Measurements from ENCODE around the gene IPO11. TPM values are rescaled to one million over a fixed set of nuclear protein-coding genes. Genes with fewer than 3 reads are reported as not detected.
"Not testable (repeated sequence)": the region's sequence is repeated elsewhere in the genome, so short reads cannot be mapped to it uniquely, and the experiment has no call there.

The IPO11 gene
- total RNA-seq, 1 experiment from 2014 or later: 23.0 TPM

- DNase-seq (ENCODE audit: low read depth, low spot score): no peak
These were observed 130.2 kb downstream of the IPO11 start for GRCh38 chr5:62542720-62543119.

GRCh38 chr5:62547945-62548630, 135.5 kb downstream of the IPO11 start:
- in situ Hi-C loops (cut with HindIII; ENCODE audit: low pct_unique_long_range_greater_than_20kb, low sequenced_read_pairs): no loop called here
- no peak for DNase-seq (ENCODE audit: low read depth, low spot score)

More at GRCh38 chr5:62542720-62543119, 130.2 kb downstream of the IPO11 start:
- in situ Hi-C loops (cut with HindIII; ENCODE audit: low pct_unique_long_range_greater_than_20kb, low sequenced_read_pairs): no loop called here

DNA sequence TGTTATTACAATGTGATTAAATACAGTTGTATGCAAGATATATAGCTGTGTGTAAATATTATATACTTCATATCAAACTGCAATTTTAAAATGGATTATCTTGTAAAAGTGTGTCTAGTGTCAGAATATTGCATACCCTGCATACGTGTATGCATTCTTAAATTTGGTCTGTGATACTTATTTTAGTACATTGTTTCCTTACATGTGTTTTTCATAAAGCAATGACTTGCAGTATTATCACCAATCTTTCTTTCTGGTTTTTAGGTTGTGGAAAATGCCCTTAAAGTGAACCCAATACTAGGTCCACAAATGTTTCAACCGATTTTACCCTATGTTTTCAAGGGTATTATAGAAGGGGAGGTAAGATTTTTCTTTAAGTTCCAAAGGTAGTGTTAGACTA, 137.5 kb downstream of the IPO11 start:
- in situ Hi-C loops (cut with HindIII; ENCODE audit: low pct_unique_long_range_greater_than_20kb, low sequenced_read_pairs): no loop called here
- no peak for DNase-seq (ENCODE audit: low read depth, low spot score)

- DNase-seq (ENCODE audit: low read depth, low spot score): no peak
- in situ Hi-C loops (cut with HindIII; ENCODE audit: low pct_unique_long_range_greater_than_20kb, low sequenced_read_pairs): no loop called here
These were observed 143.4 kb downstream of the IPO11 start for GRCh38 chr5:62555930-62556329.

GRCh38 chr5:62558941-62559340, 146.4 kb downstream of the IPO11 start:
- in situ Hi-C loops (cut with HindIII; ENCODE audit: low pct_unique_long_range_greater_than_20kb, low sequenced_read_pairs): no loop called here

DNA sequence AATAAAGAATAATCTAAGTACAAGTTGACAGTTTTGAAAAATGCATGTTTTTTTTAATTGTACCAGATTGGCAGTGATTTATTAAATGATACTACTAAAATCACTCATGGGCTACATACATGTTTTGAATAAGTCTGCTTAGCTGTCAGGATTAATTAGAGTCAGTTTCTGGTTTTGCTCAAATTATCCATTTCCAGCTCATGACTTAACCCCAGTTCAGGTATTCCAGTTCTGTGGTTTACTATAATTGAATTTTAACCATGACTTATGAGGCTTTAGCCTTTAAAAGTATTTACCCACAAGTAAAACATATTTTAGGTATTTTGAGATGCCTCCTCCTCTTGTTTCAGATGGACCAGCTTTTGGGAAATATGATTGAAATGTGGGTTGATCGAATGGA, 148.2 kb downstream of the IPO11 start:
- in situ Hi-C loops (cut with HindIII; ENCODE audit: low pct_unique_long_range_greater_than_20kb, low sequenced_read_pairs): no loop called here
- no peak for DNase-seq (ENCODE audit: low read depth, low spot score)

More at GRCh38 chr5:62558941-62559340, 146.4 kb downstream of the IPO11 start:
- DNase-seq (ENCODE audit: low read depth, low spot score): no peak

DNA sequence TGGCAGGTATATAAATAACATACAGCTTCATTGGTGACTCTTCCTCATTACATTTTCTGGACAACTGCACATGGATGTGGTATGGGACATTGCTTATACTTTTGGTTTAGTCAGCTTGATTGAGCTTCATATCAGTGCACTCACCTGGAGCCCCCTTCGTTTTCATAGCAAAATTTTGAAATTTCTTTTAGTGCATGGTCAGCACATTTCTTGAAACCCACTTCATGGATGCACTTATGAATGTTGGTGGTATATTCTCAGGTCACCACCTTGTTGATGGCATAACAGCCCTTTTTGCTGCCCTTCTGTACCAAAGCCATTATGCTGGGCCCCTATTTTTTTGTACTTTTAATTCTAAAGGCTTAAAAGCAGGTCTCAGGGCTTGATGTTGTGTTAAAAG, 149.3 kb downstream of the IPO11 start:
- in situ Hi-C loops (cut with HindIII; ENCODE audit: low pct_unique_long_range_greater_than_20kb, low sequenced_read_pairs): no loop called here
- no peak for DNase-seq (ENCODE audit: low read depth, low spot score)

GRCh38 chr5:62562867-62563266, 150.3 kb downstream of the IPO11 start:
- no peak for DNase-seq (ENCODE audit: low read depth, low spot score)
- in situ Hi-C loops (cut with HindIII; ENCODE audit: low pct_unique_long_range_greater_than_20kb, low sequenced_read_pairs): no loop called here

DNA sequence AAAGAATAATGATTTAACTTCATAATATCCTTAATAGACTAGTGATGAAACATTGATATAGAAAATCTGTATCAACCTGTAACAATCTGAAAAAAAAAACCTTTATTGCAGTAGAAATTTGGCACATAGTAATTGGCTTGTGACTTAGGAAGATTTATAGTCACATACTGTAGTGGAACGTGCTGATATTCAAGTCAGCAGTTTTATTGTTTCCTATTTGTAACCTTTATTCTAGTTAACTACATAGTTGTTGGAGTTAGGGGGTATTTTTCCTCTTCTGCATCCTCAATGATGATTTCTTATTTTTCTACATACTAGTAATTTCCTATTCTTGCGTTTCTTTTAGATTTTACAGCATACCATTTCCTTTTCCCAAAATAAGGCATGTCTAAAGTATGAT, 151.5 kb downstream of the IPO11 start:
- DNase-seq (ENCODE audit: low read depth, low spot score): no peak
- in situ Hi-C loops (cut with HindIII; ENCODE audit: low pct_unique_long_range_greater_than_20kb, low sequenced_read_pairs): no loop called here

DNA sequence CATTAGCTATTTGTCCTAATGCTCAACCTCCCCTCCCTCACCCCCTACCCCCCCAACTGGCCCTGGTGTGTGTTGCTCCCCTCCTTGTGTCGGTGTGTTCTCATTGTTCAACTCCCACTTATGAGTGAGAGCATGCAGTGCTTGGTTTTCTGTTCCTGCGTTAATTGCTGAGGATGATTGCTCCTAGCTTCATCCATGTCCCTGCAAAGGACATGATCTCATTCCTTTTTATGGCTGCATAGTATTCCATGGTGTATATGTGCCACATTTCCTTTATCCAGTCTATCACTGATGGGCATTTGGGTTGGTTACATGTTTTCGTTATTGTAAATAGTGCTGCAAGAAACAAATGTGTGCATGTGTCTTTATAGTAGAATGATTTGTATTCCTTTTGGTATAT, 153.2 kb downstream of the IPO11 start:
- DNase-seq (ENCODE audit: low read depth, low spot score): not testable (repeated sequence)

GRCh38 chr5:62568143-62568542, 155.6 kb downstream of the IPO11 start:
- in situ Hi-C loops (cut with HindIII; ENCODE audit: low pct_unique_long_range_greater_than_20kb, low sequenced_read_pairs): no loop called here
- DNase-seq (ENCODE audit: low read depth, low spot score): no peak

More for the DNA sequence above, 153.2 kb downstream of the IPO11 start:
- in situ Hi-C loops (cut with HindIII; ENCODE audit: low pct_unique_long_range_greater_than_20kb, low sequenced_read_pairs): not testable (repeated sequence)

- in situ Hi-C loops (cut with HindIII; ENCODE audit: low pct_unique_long_range_greater_than_20kb, low sequenced_read_pairs): no loop called here
- DNase-seq (ENCODE audit: low read depth, low spot score): no peak
These were observed 156.4 kb downstream of the IPO11 start for GRCh38 chr5:62568800-62569432.

GRCh38 chr5:62569470-62569869, 156.9 kb downstream of the IPO11 start:
- in situ Hi-C loops (cut with HindIII; ENCODE audit: low pct_unique_long_range_greater_than_20kb, low sequenced_read_pairs): no loop called here
- no peak for DNase-seq (ENCODE audit: low read depth, low spot score)

DNA sequence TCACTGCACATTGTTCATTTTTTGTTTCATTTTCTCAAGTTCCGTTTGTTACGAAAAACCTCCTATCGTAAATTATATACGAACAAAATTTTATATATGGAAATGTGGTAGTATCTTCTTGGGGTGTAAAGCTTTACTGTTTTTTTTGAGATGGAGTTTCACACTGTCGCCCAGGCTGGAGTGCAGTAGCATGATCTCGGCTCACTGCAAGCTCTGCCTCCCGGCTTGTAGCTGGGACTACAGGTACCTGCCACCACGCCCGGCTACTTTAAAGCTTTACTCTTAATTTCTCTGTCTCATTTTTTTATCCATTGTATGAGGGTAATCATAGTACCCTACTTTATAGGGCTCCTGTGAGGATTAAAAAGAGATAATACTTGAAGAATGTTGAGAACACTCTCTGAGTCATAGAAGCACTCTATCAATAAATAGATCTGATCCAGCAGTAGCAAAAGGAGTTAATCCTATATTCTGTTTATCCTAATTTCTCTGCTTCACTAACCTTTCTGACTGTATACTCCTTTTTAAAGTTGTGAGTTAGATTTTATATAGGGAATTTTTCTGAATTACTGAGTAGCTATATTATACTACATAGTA, 160.5 kb downstream of the IPO11 start:
- in situ Hi-C loops (cut with HindIII; ENCODE audit: low pct_unique_long_range_greater_than_20kb, low sequenced_read_pairs): no loop called here
- no peak for DNase-seq (ENCODE audit: low read depth, low spot score)

- in situ Hi-C loops (cut with HindIII; ENCODE audit: low pct_unique_long_range_greater_than_20kb, low sequenced_read_pairs): no loop called here
- DNase-seq (ENCODE audit: low read depth, low spot score): no peak
These were observed 162.0 kb downstream of the IPO11 start for GRCh38 chr5:62574599-62574998.

DNA sequence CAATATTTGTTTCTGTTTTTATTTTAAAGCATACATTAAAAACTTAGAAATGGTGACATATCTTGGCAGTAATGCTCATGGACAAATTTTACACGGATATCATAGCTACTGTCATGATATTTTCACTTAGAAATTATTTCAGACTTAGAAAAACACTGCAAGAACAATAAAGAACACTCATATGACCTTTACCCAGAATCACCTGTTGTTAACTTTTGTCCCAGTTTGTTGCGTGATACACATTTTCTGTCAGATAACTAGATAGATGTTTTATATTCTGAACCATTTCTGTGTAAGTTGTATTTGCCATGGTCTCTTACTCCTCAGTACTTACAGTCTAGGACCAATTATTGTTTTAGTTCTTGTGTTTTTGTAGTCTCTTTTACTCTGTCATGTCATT, 162.5 kb downstream of the IPO11 start:
- in situ Hi-C loops (cut with HindIII; ENCODE audit: low pct_unique_long_range_greater_than_20kb, low sequenced_read_pairs): no loop called here
- no peak for DNase-seq (ENCODE audit: low read depth, low spot score)

DNA sequence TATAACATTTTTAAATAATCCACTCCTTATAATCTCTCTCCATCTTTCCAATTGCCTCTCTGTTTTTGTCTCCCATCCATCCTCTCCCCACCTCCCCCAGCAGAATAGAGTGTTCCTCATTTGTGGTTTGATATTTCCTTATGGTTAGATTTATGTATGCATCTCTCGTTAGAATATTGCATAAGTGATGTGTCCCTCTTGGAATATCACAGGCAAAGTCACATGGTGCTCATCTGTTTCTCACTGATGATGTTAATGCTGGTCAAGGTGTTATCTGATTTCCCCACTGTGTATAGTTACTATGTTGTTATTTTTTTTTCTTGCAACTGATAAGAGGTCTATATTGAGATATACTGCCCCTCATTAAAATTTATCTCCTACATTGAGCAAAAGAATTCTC, 162.9 kb downstream of the IPO11 start:
- in situ Hi-C loops (cut with HindIII; ENCODE audit: low pct_unique_long_range_greater_than_20kb, low sequenced_read_pairs): no loop called here
- no peak for DNase-seq (ENCODE audit: low read depth, low spot score)

DNA sequence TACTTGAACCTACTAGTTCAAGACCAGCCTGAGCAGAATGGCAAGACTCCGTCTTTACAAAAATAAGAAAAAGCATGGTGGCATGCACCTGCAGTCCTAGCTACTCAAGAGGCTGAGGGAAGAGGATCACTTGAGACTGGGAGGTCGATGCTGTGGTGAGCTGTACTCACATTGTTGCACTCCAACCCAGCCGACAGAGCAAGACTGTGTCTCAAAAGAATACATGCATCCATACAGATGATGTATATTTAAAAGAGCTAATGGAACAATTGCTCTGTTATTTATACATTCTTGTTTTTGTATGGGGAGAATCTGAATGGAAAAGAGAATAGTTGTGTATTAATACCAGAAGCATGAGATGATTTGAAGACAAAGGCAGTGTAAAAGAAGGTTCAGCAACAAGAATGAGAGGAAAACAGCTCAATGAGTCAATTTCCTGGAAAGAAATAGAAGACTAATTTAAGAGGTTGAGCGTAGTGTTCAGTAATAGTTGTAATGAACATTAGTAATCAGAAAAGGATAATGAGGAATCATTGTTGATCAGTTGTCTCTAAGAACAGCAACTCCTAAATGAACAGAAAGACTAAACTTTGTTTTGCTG, 164.1 kb downstream of the IPO11 start:
- in situ Hi-C loops (cut with HindIII; ENCODE audit: low pct_unique_long_range_greater_than_20kb, low sequenced_read_pairs): no loop called here
- no peak for DNase-seq (ENCODE audit: low read depth, low spot score)

- in situ Hi-C loops (cut with HindIII; ENCODE audit: low pct_unique_long_range_greater_than_20kb, low sequenced_read_pairs): no loop called here
- DNase-seq (ENCODE audit: low read depth, low spot score): no peak
These were observed 164.9 kb downstream of the IPO11 start for GRCh38 chr5:62577488-62577887.

Data from SK-MEL-5 (cell line).